ENCODE data around the gene TBC1D12.

The TBC1D12 gene

DNA sequence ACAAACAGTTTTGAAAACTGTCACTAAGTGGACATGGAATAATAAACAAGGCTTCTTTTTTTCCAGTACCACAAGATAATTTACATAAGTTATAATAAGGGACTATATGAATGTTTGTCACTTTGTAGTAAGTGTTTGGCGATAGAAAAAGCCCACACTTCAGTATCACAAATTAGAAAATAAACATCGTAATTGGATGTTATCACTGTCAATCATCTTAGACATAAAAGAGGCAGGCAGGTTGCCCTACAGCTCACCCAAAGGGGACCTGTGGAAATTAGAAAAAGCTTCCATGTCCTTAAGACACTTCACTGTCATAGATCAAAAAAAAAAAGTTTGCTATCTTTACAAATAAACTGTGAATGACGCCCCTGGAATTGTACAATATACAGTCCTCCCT is 36.0 kb upstream of the TBC1D12 start:
- Histone ChIP-seq H3K36me3 (ENCODE audit: control insufficient read depth, low read length) (peaks cover 8% of the 10 kb centered on the region), H4K20me1 (ENCODE audit: control insufficient read depth, insufficient read depth, low read depth, low read length) (no peaks in the 10 kb centered on the region), H3K4me2 (ENCODE audit: low read length) (no peak overlapping the region), H3F3A (ENCODE audit: control insufficient read depth, insufficient read depth) (no peaks in the 10 kb centered on the region), H3K9me3 (ENCODE audit: control insufficient read depth, insufficient read depth, low read length) (no peaks in the 10 kb centered on the region), H3K27ac (ENCODE audit: low read depth, low read length) (no peak overlapping the region), H3K4me3 (ENCODE audit: low read length) (no peak overlapping the region), H3K79me2 (ENCODE audit: control insufficient read depth, low read length) (peaks cover 14% of the 10 kb centered on the region), H3K27me3 (ENCODE audit: control insufficient read depth, low read length) (peaks cover 5% of the 10 kb centered on the region; the same call in 1 of the 2 replicates), H3K4me1 (ENCODE audit: control insufficient read depth, low read length) (peaks cover 13% of the 10 kb centered on the region), H3K9me2 (replicated peaks; ENCODE audit: control insufficient read depth, low read length) (no peaks in the 10 kb centered on the region)
- TF ChIP-seq EZH2phosphoT487 (IDR thresholded peaks at IDR 0.05; ENCODE audit: borderline replicate concordance, low read length): no peak
- TF ChIP-seq, protein P1, sequence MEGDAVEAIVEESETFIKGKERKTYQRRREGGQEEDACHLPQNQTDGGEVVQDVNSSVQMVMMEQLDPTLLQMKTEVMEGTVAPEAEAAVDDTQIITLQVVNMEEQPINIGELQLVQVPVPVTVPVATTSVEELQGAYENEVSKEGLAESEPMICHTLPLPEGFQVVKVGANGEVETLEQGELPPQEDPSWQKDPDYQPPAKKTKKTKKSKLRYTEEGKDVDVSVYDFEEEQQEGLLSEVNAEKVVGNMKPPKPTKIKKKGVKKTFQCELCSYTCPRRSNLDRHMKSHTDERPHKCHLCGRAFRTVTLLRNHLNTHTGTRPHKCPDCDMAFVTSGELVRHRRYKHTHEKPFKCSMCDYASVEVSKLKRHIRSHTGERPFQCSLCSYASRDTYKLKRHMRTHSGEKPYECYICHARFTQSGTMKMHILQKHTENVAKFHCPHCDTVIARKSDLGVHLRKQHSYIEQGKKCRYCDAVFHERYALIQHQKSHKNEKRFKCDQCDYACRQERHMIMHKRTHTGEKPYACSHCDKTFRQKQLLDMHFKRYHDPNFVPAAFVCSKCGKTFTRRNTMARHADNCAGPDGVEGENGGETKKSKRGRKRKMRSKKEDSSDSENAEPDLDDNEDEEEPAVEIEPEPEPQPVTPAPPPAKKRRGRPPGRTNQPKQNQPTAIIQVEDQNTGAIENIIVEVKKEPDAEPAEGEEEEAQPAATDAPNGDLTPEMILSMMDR (IDR thresholded peaks at IDR 0.05; ENCODE audit: low read depth, low read length, poor library complexity, severe bottlenecking): no peak

DNA sequence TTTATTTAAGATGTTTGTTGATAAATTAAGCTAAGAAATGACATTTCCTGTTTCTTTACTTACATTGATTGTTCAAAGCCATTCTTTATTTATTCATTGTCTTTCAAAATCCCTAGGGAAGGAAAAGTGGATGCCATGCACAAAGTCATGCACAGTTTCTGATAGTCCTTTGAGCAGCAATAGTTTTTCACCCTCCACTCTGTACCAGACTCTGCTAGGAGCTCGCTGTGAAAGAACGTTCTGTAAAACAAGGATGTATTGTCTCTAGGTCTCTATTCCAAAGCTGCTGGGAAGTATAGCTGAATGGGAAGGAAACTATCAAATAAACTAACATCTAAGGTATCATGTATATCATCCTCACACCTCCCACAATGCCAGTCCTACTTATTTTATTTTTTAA is 31.8 kb upstream of the TBC1D12 start:
- TF ChIP-seq, protein P1 (IDR thresholded peaks at IDR 0.05; ENCODE audit: low read depth, low read length, poor library complexity, severe bottlenecking): no peak
- no peak for TF ChIP-seq EZH2phosphoT487 (IDR thresholded peaks at IDR 0.05; ENCODE audit: borderline replicate concordance, low read length)
- Histone ChIP-seq H3K79me2 (ENCODE audit: control insufficient read depth, low read length) (no peaks in the 10 kb centered on the region), H3K9me3 (ENCODE audit: control insufficient read depth, insufficient read depth, low read length) (no peaks in the 10 kb centered on the region), H3K4me1 (ENCODE audit: control insufficient read depth, low read length) (no peaks in the 10 kb centered on the region), H3K27me3 (ENCODE audit: control insufficient read depth, low read length) (peaks cover 12% of the 10 kb centered on the region), H3K9me2 (replicated peaks; ENCODE audit: control insufficient read depth, low read length) (no peaks in the 10 kb centered on the region), H3K36me3 (ENCODE audit: control insufficient read depth, low read length) (no peaks in the 10 kb centered on the region), H3K4me3 (ENCODE audit: low read length) (no peak overlapping the region), H3F3A (ENCODE audit: control insufficient read depth, insufficient read depth) (no peaks in the 10 kb centered on the region), H3K4me2 (ENCODE audit: low read length) (no peak overlapping the region), H4K20me1 (ENCODE audit: control insufficient read depth, insufficient read depth, low read depth, low read length) (no peaks in the 10 kb centered on the region), H3K27ac (ENCODE audit: low read depth, low read length) (no peak overlapping the region)

GRCh38 chr10:94375374-94375773 is 27.0 kb upstream of the TBC1D12 start:
- H3K36me3 ChIP-seq (ENCODE audit: control insufficient read depth, low read length): no peaks in the 10 kb centered on the region
- H3K27me3 ChIP-seq (ENCODE audit: control insufficient read depth, low read length): peaks cover 20% of the 10 kb centered on the region
- H3K9me2 ChIP-seq (replicated peaks; ENCODE audit: control insufficient read depth, low read length): no peaks in the 10 kb centered on the region
- H3K4me3 ChIP-seq (ENCODE audit: low read length): no peak overlapping the region
- H3K27ac ChIP-seq (ENCODE audit: low read depth, low read length): no peak overlapping the region
- H3F3A ChIP-seq (ENCODE audit: control insufficient read depth, insufficient read depth): no peaks in the 10 kb centered on the region
- no peak overlapping the region for H3K4me2 ChIP-seq (ENCODE audit: low read length)
- no peak for TF ChIP-seq EZH2phosphoT487 (IDR thresholded peaks at IDR 0.05; ENCODE audit: borderline replicate concordance, low read length)
- TF ChIP-seq, protein P1 (IDR thresholded peaks at IDR 0.05; ENCODE audit: low read depth, low read length, poor library complexity, severe bottlenecking): no peak
- H3K4me1 ChIP-seq (ENCODE audit: control insufficient read depth, low read length): no peaks in the 10 kb centered on the region
- no peaks in the 10 kb centered on the region for H4K20me1 ChIP-seq (ENCODE audit: control insufficient read depth, insufficient read depth, low read depth, low read length)
- H3K79me2 ChIP-seq (ENCODE audit: control insufficient read depth, low read length): no peaks in the 10 kb centered on the region
- no peaks in the 10 kb centered on the region for H3K9me3 ChIP-seq (ENCODE audit: control insufficient read depth, insufficient read depth, low read length)

- no peaks in the 10 kb centered on the region for H3K79me2 ChIP-seq (ENCODE audit: control insufficient read depth, low read length)
- H3K4me1 ChIP-seq (ENCODE audit: control insufficient read depth, low read length): no peaks in the 10 kb centered on the region
- peaks cover 16% of the 10 kb centered on the region for H3K27me3 ChIP-seq (ENCODE audit: control insufficient read depth, low read length)
- no peak overlapping the region for H3K4me3 ChIP-seq (ENCODE audit: low read length)
- no peaks in the 10 kb centered on the region for H3K9me3 ChIP-seq (ENCODE audit: control insufficient read depth, insufficient read depth, low read length)
- no peak overlapping the region for H3K27ac ChIP-seq (ENCODE audit: low read depth, low read length)
- H3K4me2 ChIP-seq (ENCODE audit: low read length): no peak overlapping the region
- no peaks in the 10 kb centered on the region for H4K20me1 ChIP-seq (ENCODE audit: control insufficient read depth, insufficient read depth, low read depth, low read length)
- H3K9me2 ChIP-seq (replicated peaks; ENCODE audit: control insufficient read depth, low read length): no peaks in the 10 kb centered on the region
- H3F3A ChIP-seq (ENCODE audit: control insufficient read depth, insufficient read depth): no peaks in the 10 kb centered on the region
- no peaks in the 10 kb centered on the region for H3K36me3 ChIP-seq (ENCODE audit: control insufficient read depth, low read length)
- TF ChIP-seq, protein P1 (IDR thresholded peaks at IDR 0.05; ENCODE audit: low read depth, low read length, poor library complexity, severe bottlenecking): no peak
- no peak for TF ChIP-seq EZH2phosphoT487 (IDR thresholded peaks at IDR 0.05; ENCODE audit: borderline replicate concordance, low read length)
Observed at GRCh38 chr10:94376865-94377264, 25.5 kb upstream of the TBC1D12 start.
